GM18907 (cell line): ENCODE data around the gene FSTL4.
A peak's percentile ranks its signal among the peaks of the same experiment; 100 is the strongest.

Source experiments
- ATAC-seq: cut with Tn5 transposase; IDR thresholded peaks from one replicate; pipeline ENCODE4 v1.9.1; 2021; ENCODE audit warnings: mild to moderate bottlenecking, moderate library complexity; ENCODE audit not compliant: unreplicated experiment

The FSTL4 gene

GRCh38 chr5:133612249-133612860 is at the start of gene FSTL4:
Gene FSTL4 (minus strand): TSS chr5:133612541.
- peak; percentile 65 for ATAC-seq

GRCh38 chr5:133661389-133661788 is 49.0 kb upstream of the FSTL4 start:
- ATAC-seq: no peak

- ATAC-seq: no peak
These were observed 46.0 kb upstream of the FSTL4 start for GRCh38 chr5:133658327-133658726.

GRCh38 chr5:133657036-133657435 is 44.7 kb upstream of the FSTL4 start:
- ATAC-seq: no peak

- ATAC-seq: no peak
These were observed 43.6 kb upstream of the FSTL4 start for GRCh38 chr5:133655966-133656365.

- no peak for ATAC-seq
These were observed 41.4 kb upstream of the FSTL4 start for GRCh38 chr5:133653760-133654049.

GRCh38 chr5:133652951-133653759 is 40.8 kb upstream of the FSTL4 start:
- ATAC-seq: no peak

GRCh38 chr5:133644000-133644865 is 31.9 kb upstream of the FSTL4 start:
- no peak for ATAC-seq

GRCh38 chr5:133643365-133643764 is 31.0 kb upstream of the FSTL4 start:
- ATAC-seq: no peak

- no peak for ATAC-seq
These were observed 29.9 kb upstream of the FSTL4 start for GRCh38 chr5:133642153-133642722.

- ATAC-seq: no peak
These were observed 29.3 kb upstream of the FSTL4 start for GRCh38 chr5:133641683-133642082.

GRCh38 chr5:133639850-133640528 is 27.6 kb upstream of the FSTL4 start:
- no peak for ATAC-seq

GRCh38 chr5:133638436-133638835 is 26.1 kb upstream of the FSTL4 start:
- ATAC-seq: no peak

- ATAC-seq: no peak
These were observed 24.9 kb upstream of the FSTL4 start for GRCh38 chr5:133637206-133637605.

- ATAC-seq: no peak
These were observed 22.7 kb upstream of the FSTL4 start for GRCh38 chr5:133635051-133635450.

GRCh38 chr5:133627180-133627579 is 14.8 kb upstream of the FSTL4 start:
- no peak for ATAC-seq

- no peak for ATAC-seq
These were observed 12.0 kb upstream of the FSTL4 start for GRCh38 chr5:133624316-133624715.

GRCh38 chr5:133618141-133618540 is 5.8 kb upstream of the FSTL4 start:
- ATAC-seq: no peak

GRCh38 chr5:133613743-133614142 is 1.4 kb upstream of the FSTL4 start:
- ATAC-seq: no peak

GRCh38 chr5:133613184-133613583 is 843 bp upstream of the FSTL4 start:
- ATAC-seq: no peak
